ENCODE results near the gene INPP4A. TPM values are rescaled to one million over a fixed set of nuclear protein-coding genes. Genes with fewer than 3 reads are reported as not detected.

The INPP4A gene
- total RNA-seq, 1 donor from 2014 or later = 40.7 TPM

DNA sequence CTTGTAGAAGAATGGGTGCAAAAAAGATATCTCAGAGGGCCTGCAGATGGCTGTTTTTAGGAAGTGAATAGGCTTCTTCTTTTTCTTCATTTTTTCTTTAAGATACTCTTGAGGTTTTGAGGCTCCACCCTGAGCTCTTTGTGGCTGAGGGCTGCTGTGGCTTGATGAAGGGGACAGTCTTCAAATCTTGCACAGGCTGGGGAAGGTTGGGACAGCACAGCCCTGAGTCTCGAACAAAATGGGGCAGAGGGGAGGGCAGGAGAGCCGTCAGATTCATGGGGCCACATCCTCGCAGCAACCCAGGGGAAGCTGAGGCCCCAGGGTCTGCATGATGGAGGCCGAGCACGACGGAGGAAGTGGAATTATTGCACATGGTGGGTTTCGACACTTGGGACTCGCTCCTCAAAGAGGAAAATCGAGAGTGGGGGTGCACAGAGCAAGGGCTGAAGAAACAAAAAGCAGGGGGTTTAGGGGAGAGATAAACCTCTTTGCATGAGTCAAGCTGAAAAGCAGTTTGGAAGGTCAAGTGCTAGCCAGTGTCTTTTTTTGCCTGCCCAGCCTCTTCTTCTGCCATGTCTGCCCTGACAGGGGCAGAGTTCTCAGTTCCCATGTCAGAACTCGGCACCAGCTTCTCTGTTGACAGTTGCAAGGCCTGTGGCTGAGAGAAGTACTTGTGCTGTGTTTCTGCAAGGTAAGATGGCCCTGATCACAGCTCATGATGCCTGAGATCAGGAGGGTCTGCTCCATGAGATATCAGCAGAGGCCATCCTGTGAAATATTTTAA lies 19.5 kb downstream of the INPP4A start:
- Mint-ChIP-seq H3K4me1 (peaks cover 18% of the 10 kb centered on the region), H3K4me3 (no peak overlapping the region), H3K27me3 (ENCODE audit: low read depth) (no peaks in the 10 kb centered on the region), H3K9me3 (no peaks in the 10 kb centered on the region), H3K36me3 (no peaks in the 10 kb centered on the region), H3K27ac (no peak overlapping the region)
- DNase-seq (ENCODE audit: low spot score in 2 of 2, unreplicated experiment in 2 of 2) = no peak
- TF ChIP-seq, protein P1, sequence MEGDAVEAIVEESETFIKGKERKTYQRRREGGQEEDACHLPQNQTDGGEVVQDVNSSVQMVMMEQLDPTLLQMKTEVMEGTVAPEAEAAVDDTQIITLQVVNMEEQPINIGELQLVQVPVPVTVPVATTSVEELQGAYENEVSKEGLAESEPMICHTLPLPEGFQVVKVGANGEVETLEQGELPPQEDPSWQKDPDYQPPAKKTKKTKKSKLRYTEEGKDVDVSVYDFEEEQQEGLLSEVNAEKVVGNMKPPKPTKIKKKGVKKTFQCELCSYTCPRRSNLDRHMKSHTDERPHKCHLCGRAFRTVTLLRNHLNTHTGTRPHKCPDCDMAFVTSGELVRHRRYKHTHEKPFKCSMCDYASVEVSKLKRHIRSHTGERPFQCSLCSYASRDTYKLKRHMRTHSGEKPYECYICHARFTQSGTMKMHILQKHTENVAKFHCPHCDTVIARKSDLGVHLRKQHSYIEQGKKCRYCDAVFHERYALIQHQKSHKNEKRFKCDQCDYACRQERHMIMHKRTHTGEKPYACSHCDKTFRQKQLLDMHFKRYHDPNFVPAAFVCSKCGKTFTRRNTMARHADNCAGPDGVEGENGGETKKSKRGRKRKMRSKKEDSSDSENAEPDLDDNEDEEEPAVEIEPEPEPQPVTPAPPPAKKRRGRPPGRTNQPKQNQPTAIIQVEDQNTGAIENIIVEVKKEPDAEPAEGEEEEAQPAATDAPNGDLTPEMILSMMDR (IDR thresholded peaks at IDR 0.05; ENCODE audit: unreplicated experiment) = no peak

DNA sequence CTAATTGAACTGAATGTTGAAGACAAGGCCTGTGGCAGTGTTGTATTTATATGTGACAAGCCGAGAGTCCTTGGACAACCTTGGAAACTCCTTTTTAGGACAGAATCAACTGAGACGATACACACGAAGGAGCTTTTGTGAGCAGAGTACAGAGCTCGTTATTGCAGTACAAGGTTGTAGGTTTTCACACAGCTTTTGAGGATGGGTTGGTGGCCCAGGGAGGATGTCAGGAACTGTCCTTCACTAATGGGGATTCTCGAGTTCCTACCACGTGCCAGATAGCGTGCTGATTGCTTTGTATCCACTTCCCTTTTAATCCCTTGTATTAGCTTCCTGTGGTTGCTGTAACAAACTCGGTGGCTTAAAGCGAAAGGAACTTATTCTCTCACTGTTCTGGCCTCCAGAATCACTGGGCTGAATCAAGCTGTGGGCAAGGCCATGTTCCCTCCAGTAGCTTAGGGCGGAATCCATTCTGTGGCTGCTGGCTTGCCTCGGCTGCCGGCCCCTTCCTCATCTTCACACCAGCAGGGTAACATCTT lies 20.2 kb downstream of the INPP4A start:
- no peak for DNase-seq (ENCODE audit: low spot score in 2 of 2, unreplicated experiment in 2 of 2)
- no peak overlapping the region for H3K4me3 Mint-ChIP-seq
- H3K4me1 Mint-ChIP-seq = peaks cover 18% of the 10 kb centered on the region
- H3K9me3 Mint-ChIP-seq = no peaks in the 10 kb centered on the region
- H3K36me3 Mint-ChIP-seq = no peaks in the 10 kb centered on the region
- TF ChIP-seq, protein P1 (IDR thresholded peaks at IDR 0.05; ENCODE audit: unreplicated experiment) = no peak
- H3K27ac Mint-ChIP-seq = no peak overlapping the region
- no peaks in the 10 kb centered on the region for H3K27me3 Mint-ChIP-seq (ENCODE audit: low read depth)

DNA sequence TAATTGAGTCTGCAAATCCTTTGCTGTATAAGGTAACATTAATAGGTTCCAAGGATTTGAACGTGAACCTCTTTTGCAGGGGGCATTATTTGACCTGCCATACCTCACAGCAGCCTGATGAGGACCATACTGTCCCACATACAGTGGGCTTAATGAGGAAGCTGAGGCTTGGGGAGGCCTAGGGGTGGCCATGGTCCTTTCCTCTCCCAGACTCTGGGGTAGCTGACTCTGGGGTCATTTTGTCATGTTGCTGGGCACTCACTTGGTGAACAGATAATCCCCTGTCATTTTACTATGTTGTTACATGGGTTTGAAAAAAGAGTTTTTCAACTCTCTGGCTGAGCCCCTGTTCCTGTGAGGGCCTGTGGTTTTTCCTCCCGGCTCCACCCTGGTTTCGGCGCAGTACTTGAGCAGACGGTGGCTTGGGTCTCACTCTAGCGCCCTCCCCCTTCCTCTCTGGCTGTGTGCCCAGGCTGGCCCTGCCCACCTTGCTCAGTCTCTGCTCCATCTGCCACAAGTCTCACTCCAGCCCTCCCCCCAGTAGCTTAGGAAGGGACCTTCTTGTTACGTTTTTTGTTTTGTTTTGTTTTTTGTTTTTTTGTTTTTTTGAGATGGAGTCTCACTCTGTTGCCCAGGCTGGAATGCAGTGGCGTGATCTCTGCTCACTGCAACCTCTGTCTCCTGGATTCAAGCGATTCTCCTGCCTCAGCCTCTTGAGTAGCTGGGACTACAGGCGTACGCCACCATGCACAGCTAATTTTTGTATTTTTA lies 21.0 kb downstream of the INPP4A start:
- Mint-ChIP-seq H3K4me3 (no peak overlapping the region), H3K27ac (peak overlapping the region; percentile 78), H3K4me1 (peaks cover 20% of the 10 kb centered on the region), H3K9me3 (no peaks in the 10 kb centered on the region), H3K27me3 (ENCODE audit: low read depth) (no peaks in the 10 kb centered on the region), H3K36me3 (no peaks in the 10 kb centered on the region)
- TF ChIP-seq, protein P1 (IDR thresholded peaks at IDR 0.05; ENCODE audit: unreplicated experiment) = no peak
- DNase-seq (ENCODE audit: low spot score in 2 of 2, unreplicated experiment in 2 of 2) = peak in 1 of 2 experiments; percentile 71

DNA sequence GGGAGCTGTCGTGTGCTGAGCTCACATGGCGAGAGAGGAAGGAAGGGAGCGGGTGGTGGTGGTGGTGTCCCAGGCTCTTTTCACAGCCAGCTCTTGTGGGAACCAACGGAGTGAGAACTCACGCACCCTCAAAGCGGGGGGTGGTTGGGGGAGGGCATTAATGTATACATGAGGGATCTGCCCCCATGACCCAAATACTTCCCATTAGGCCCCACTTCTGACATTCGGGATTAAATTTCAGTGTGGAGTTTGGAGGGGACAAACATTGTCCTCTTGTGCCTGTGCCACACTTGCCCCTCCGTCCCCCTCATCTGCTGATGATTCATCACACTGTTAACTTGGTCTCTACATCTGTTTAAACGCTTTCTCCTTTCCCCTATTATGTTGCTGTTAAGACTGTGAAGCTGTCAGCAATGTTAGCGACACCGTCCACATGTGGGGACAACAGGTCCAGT lies 22.5 kb downstream of the INPP4A start:
- no peak overlapping the region for H3K27ac Mint-ChIP-seq
- no peak for DNase-seq (ENCODE audit: low spot score in 2 of 2, unreplicated experiment in 2 of 2)
- TF ChIP-seq, protein P1 (IDR thresholded peaks at IDR 0.05; ENCODE audit: unreplicated experiment) = no peak
- no peaks in the 10 kb centered on the region for H3K36me3 Mint-ChIP-seq
- H3K4me1 Mint-ChIP-seq = peaks cover 33% of the 10 kb centered on the region
- H3K27me3 Mint-ChIP-seq (ENCODE audit: low read depth) = no peaks in the 10 kb centered on the region
- no peak overlapping the region for H3K4me3 Mint-ChIP-seq
- H3K9me3 Mint-ChIP-seq = no peaks in the 10 kb centered on the region

DNA sequence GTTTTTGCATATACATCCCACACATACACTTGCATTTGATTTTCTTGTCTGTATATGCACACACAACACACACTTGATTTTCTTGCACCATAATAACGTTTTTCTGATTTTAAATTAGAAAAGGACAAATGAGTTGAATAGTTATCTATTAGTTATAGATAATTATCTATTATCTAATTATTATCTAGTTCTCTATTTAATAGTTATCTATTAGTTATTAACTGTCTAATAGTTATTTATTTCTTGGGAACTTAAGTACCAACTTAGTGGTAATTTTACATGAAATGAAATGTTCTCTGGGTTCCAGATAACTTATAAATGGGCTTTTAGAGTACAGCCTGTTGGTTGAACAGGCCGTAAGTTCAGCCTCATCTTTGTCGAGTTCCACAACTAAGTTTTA lies 23.0 kb downstream of the INPP4A start:
- no peak for DNase-seq (ENCODE audit: low spot score in 2 of 2, unreplicated experiment in 2 of 2)
- H3K36me3 Mint-ChIP-seq = no peaks in the 10 kb centered on the region
- no peaks in the 10 kb centered on the region for H3K9me3 Mint-ChIP-seq
- peaks cover 38% of the 10 kb centered on the region for H3K4me1 Mint-ChIP-seq
- H3K4me3 Mint-ChIP-seq = no peak overlapping the region
- TF ChIP-seq, protein P1 (IDR thresholded peaks at IDR 0.05; ENCODE audit: unreplicated experiment) = no peak
- no peaks in the 10 kb centered on the region for H3K27me3 Mint-ChIP-seq (ENCODE audit: low read depth)
- H3K27ac Mint-ChIP-seq = no peak overlapping the region
